GM18951 (cell line): Measurements from ENCODE around the gene HEBP2.

ENCODE experiments used
- POLR2A ChIP-seq: IDR thresholded peaks from 4 replicates; pipeline ENCODE4 v1.6.1; 2011; ENCODE audit warnings: mild to moderate bottlenecking; ENCODE audit not compliant: insufficient read length, insufficient read depth; ENCODE audit errors: extremely low read depth
- in situ Hi-C: fragments of 300-500 bp; cut with MboI; formaldehyde crosslinking; loops from one replicate; pipeline ENCODE4 v1.12.0; 2022; ENCODE audit warnings: low sequenced_read_pairs, mixed read lengths, inconsistent platforms; ENCODE audit not compliant: unreplicated experiment

HEBP2 gene

GRCh38 chr6:138465007-138465645, 61.1 kb downstream of the HEBP2 start:
- in situ Hi-C loops = no loop called here
- TF ChIP-seq POLR2A = no peak

- TF ChIP-seq POLR2A = no peak
- in situ Hi-C loops = no loop called here
Observed at GRCh38 chr6:138467901-138468300, 63.9 kb downstream of the HEBP2 start.

GRCh38 chr6:138468320-138469015, 64.4 kb downstream of the HEBP2 start:
- TF ChIP-seq POLR2A = no peak
- in situ Hi-C loops = no loop called here
